OCI-LY3 (cell line): Measurements from ENCODE around the gene STK17A.

Experiments used
- H2AFZ ChIP-seq: fragments of 200-600, 300-600 bp; shearing (Covaris generic); 2 replicates; pipeline ENCODE4 v1.6.0; 2014; ENCODE audit warnings: antibody characterized with exemption, low read depth, low read length
- H3K27ac ChIP-seq: fragments of 200-600, 300-600 bp; sonication (generic); 2 replicates; pipeline ENCODE4 v1.5.1; 2014; ENCODE audit warnings: mild to moderate bottlenecking, low read length, moderate library complexity, mixed read lengths
- H3K27me3 ChIP-seq: fragments of 200-600, 300-600 bp; sonication (generic); 2 replicates; pipeline ENCODE4 v1.6.1; 2014; ENCODE audit warnings: low read depth, low read length, mixed read lengths
- H3K36me3 ChIP-seq: fragments of 200-600, 300-600 bp; sonication (generic); replicated peaks from 2 replicates; pipeline ENCODE3; 2014; ENCODE audit warnings: low read depth, low read length, mixed read lengths
- H3K4me1 ChIP-seq: fragments of 300-600, 200-600 bp; sonication (generic); 2 replicates; pipeline ENCODE4 v1.6.1; 2014; ENCODE audit warnings: low read length, mixed read lengths
- H3K4me2 ChIP-seq: fragments of 200-600, 300-600 bp; sonication (generic); 2 replicates; pipeline ENCODE4 v1.6.1; 2014; ENCODE audit warnings: low read length, mixed read lengths
- H3K4me3 ChIP-seq: fragments of 300-600, 200-600 bp; sonication (generic); 2 replicates; pipeline ENCODE4 v1.5.1; 2014; ENCODE audit warnings: antibody characterized with exemption, mild to moderate bottlenecking, low read length, moderate library complexity
- H3K79me2 ChIP-seq: fragments of 300-600, 200-600 bp; shearing (Covaris generic); 2 replicates; pipeline ENCODE4 v1.6.1; 2014; ENCODE audit warnings: mild to moderate bottlenecking, low read length, mixed read lengths
- H3K9ac ChIP-seq: fragments of 300-600, 200-600 bp; shearing (Covaris generic); 2 replicates; pipeline ENCODE4 v1.6.0; 2014; ENCODE audit warnings: mild to moderate bottlenecking, low read length, moderate library complexity
- H3K9me3 ChIP-seq: fragments of 200-600, 300-600 bp; shearing (Covaris generic); 2 replicates; pipeline ENCODE4 v1.6.1; 2014; ENCODE audit warnings: low read length, mixed read lengths; ENCODE audit not compliant: insufficient read depth
- H4K20me1 ChIP-seq: fragments of 200-600, 300-600 bp; sonication (generic); 2 replicates; pipeline ENCODE4 v1.6.1; 2016; ENCODE audit warnings: low read length, mixed read lengths; ENCODE audit not compliant: insufficient read depth
- CTCF ChIP-seq: fragments of 200-600, 300-600 bp; sonication (generic); IDR thresholded peaks from 2 replicates; pipeline ENCODE4 v1.5.1; 2014; ENCODE audit warnings: antibody characterized with exemption, low read length, low read depth
- EZH2phosphoT487 ChIP-seq: fragments of 200-600 bp; shearing (Covaris generic); IDR thresholded peaks from 2 replicates; pipeline ENCODE4 v1.6.1; 2018; ENCODE audit warnings: antibody characterized with exemption, mixed run types, low read depth

The STK17A gene

GRCh38 chr7:43552122-43552521, 30.8 kb upstream of the STK17A start:
- Histone ChIP-seq H3K4me3 (no peak overlapping the region), H3K9ac (no peak overlapping the region), H3K36me3 (no peaks in the 10 kb centered on the region), H3K27me3 (peaks cover 18% of the 10 kb centered on the region), H2AFZ (no peak overlapping the region), H4K20me1 (no peaks in the 10 kb centered on the region), H3K9me3 (no peaks in the 10 kb centered on the region), H3K27ac (no peak overlapping the region), H3K79me2 (no peaks in the 10 kb centered on the region), H3K4me1 (no peaks in the 10 kb centered on the region), H3K4me2 (no peak overlapping the region)
- no peak for TF ChIP-seq CTCF
- TF ChIP-seq EZH2phosphoT487, result no peak

- TF ChIP-seq EZH2phosphoT487 (no peak), CTCF (no peak)
- no peaks in the 10 kb centered on the region for H3K9me3 ChIP-seq
- H3K4me1 ChIP-seq, result no peaks in the 10 kb centered on the region
- H3K27ac ChIP-seq, result no peak overlapping the region
- H3K27me3 ChIP-seq, result peaks cover 22% of the 10 kb centered on the region
- no peak overlapping the region for H3K4me3 ChIP-seq
- no peaks in the 10 kb centered on the region for H3K79me2 ChIP-seq
- no peaks in the 10 kb centered on the region for H4K20me1 ChIP-seq
- H3K36me3 ChIP-seq, result no peaks in the 10 kb centered on the region
- H3K4me2 ChIP-seq, result no peak overlapping the region
- H3K9ac ChIP-seq, result no peak overlapping the region
- H2AFZ ChIP-seq, result no peak overlapping the region
These were observed 28.9 kb upstream of the STK17A start for GRCh38 chr7:43553999-43554398.

- Histone ChIP-seq H3K9ac (no peak overlapping the region), H3K79me2 (no peaks in the 10 kb centered on the region), H4K20me1 (no peaks in the 10 kb centered on the region), H3K4me2 (no peak overlapping the region), H3K27ac (no peak overlapping the region), H3K4me3 (no peak overlapping the region), H3K36me3 (no peaks in the 10 kb centered on the region), H3K9me3 (no peaks in the 10 kb centered on the region), H3K27me3 (peaks cover 18% of the 10 kb centered on the region), H2AFZ (no peak overlapping the region), H3K4me1 (no peaks in the 10 kb centered on the region)
- no peak for TF ChIP-seq EZH2phosphoT487
- no peak for TF ChIP-seq CTCF
These were observed 28.5 kb upstream of the STK17A start for GRCh38 chr7:43554423-43554822.

- no peak overlapping the region for H3K4me2 ChIP-seq
- no peak overlapping the region for H3K27ac ChIP-seq
- H4K20me1 ChIP-seq, result no peaks in the 10 kb centered on the region
- no peaks in the 10 kb centered on the region for H3K79me2 ChIP-seq
- TF ChIP-seq CTCF, result no peak
- no peak for TF ChIP-seq EZH2phosphoT487
- no peak overlapping the region for H3K4me3 ChIP-seq
- no peaks in the 10 kb centered on the region for H3K4me1 ChIP-seq
- no peak overlapping the region for H2AFZ ChIP-seq
- peaks cover 30% of the 10 kb centered on the region; the same call in 1 of the 2 replicates for H3K27me3 ChIP-seq
- H3K9ac ChIP-seq, result no peak overlapping the region
- H3K36me3 ChIP-seq, result no peaks in the 10 kb centered on the region
- no peaks in the 10 kb centered on the region for H3K9me3 ChIP-seq
These were observed 24.9 kb upstream of the STK17A start for GRCh38 chr7:43557831-43558495.
